NCI-H82 (cell line): ENCODE results near the gene GDPD5.

Experiments used
- DNase-seq: peaks from one replicate; lab custom pipeline; 2025; lab: John Stamatoyannopoulos, UW

The GDPD5 gene

DNA sequence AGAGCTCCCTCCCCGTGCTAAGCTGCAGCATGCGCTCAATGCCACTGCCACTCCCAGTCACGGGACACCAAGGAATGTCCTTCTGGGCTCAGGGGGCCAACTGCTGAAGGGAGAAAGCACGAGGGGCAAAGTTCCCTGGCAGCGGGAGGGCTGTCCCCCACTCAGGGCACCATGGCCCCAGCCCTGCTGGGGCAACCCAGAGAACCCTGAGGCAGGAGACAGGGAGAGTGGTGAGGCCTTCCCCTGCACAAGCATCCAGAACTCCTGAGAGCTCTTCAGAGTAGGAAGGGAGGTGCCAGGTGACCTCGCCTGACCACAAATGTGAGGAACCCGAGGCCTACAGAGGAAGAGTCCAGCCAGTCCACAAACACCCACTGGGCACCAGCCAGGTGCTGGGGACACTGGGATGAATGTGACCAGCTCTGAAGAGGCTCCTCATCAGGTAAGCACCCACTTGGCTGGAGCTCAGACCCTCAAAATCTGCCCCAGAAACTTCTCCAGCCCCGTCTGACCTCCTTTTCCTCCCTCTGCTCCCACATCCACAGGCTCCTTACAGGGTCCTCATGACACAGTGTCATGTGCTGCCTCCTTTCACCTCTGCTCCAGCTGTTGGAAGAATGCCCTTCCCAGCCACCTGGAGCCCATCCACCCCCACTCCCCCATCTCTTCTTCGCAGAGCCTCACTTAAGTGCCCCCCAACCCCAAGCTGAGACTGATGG lies 15.6 kb downstream of the GDPD5 start:
- no peak for DNase-seq

DNA sequence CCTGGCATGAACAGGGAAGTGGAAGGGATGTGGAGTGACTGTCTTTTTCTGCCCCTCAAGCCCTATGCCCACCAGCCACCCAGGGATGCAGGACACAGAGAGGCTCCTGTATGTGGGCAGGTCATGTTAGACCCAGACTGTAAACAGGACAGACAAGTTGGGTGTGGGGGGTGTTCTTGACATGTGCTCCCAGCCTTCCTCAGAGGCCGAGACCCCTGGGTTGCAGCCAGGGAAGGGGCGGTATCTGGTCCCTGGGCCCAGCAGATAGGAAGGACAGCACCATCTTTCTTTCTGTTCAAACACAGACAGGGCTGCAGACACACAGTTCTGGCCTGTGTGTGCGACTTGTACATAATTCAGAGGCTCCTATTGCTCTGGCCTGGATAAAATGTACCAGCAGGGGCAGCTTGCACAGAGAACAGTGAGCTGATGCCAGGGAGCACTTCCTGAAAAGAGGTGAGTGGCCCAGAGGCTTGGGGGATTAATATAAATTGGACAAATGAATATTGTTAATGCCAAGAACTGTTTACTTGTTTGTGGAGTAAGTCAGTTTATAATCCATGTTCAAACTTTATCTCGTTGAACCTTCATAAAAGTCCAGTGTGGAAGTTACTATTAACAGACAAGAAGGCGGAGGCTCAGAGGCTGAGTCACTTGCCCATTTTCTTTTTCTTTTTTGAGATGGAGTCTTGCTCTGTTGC lies 16.6 kb downstream of the GDPD5 start:
- no peak for DNase-seq

DNA sequence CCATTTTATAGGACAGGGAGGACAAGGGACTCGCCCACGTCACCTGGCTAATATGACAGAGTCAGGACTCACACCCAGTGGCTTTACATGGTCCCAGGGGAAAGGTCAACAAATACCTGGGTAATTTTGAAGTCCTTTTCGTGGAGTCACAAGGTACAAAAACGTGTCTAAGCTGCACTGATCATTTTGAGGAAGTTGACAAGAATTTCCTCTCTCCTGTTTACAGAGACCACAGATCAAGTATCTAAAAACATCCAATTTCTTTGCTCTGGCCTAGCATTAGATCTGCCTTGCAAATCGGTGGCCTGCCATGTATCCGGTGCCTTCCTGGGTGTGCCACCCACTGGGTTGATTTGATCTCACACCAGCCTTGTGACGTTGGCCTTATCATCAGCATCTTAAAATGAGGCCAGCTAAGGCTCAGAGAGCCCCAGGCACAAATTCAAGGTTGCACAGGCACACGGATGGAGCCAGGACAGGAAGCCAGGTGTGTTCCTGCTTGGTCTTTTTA lies 17.6 kb downstream of the GDPD5 start:
- no peak for DNase-seq

- DNase-seq: no peak
These were observed 18.2 kb downstream of the GDPD5 start for GRCh38 chr11:75507571-75507970.

DNA sequence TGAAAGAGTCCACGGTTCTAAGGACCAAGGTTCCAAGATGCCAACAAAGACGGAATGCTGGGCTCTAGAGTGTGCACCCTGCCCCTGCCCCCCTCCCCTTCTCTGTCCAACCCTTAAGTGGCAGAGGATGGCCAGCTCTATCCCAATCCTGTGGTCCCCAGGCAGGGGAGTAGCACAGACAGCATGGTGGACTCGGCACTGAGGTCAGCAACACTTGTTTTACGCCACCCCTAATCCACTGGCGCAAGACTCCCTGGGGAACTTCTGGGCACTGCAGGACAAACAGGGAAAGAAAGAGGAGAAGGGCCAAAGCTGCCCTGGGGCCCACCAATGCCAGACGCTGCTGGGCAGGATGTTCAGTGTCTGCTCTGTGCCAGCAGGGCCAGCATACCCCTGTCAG lies 18.9 kb downstream of the GDPD5 start:
- no peak for DNase-seq

GRCh38 chr11:75505916-75506692 lies 19.6 kb downstream of the GDPD5 start:
- peak; percentile 86 for DNase-seq

DNA sequence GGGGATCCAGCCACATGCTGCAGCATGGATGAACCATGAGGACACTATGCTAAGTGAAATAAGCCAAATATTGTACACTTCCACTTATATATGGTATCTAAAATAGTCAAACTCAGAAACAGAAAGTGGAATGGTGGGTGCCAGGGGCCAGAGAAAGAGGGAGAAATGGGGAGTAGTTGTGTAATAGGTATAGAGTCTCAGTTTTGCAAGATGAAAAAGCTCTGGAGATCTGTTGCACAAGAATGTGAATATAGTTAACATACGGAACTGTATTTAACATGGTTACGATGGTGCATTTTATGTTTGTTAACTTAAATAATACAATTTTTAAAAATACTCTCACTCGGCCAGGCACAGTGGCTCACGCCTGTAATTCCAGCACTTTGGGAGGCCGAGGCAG lies 21.2 kb downstream of the GDPD5 start:
- DNase-seq: no peak

GRCh38 chr11:75503531-75504099 lies 22.1 kb downstream of the GDPD5 start:
- peak; percentile 96 for DNase-seq

DNA sequence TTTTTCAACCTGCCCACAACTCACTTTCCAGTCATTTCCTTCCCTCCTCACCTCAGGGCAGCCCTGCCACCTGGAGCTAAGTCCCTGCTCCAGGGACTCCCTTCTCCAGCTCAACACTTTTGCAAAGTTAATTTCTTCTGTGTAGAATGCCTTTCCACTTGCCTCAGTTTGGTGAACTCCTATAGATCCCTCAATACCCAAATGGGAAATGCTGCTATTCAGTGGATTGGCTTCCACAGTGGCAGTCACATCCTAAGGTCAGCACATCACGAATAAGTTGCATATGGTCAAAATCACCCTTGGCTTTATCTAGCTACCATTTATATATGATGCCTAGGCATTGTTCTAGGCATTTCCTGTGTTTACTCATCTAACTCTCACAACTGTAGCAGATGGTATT lies 23.6 kb downstream of the GDPD5 start:
- no peak for DNase-seq

GRCh38 chr11:75500742-75501141 lies 25.0 kb downstream of the GDPD5 start:
- DNase-seq: no peak

DNA sequence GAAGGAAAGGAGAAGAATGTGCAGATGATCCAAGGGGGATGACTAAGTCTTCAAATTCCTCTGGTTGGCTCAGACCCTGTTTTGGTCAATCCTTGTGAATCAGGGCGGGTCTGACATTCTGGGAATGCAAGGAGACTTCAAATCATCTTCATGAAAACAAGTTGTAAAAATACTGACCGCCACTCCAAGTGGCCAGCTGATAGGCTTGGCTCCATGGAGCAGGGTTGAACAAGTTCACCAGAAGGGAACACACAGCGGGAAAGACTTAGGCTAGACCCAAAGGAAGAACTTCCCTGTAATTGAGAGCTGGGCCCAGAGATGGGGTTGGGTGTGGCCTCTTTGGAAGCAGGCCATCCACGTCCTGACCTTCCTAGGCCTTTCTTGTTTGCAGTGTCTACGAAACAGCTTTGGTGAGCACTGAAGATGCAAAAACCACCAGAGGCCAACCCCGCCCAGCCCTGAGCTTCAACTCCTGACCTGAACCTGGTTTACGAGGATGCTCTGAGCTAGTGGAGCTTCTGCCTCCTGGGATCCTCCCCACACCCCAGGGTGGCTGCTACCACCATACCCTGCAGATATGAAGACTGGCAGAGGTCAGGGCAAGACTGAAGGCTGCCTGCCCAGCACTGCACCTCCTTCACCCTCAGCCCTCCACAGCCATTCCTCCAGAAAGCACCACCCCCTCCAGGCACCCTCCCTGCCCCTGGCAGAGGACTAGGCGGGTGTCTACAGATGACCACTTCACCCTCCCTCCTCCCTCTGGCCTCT lies 26.1 kb downstream of the GDPD5 start:
- DNase-seq: no peak

- DNase-seq: no peak
These were observed 27.0 kb downstream of the GDPD5 start for GRCh38 chr11:75498556-75499255.

DNA sequence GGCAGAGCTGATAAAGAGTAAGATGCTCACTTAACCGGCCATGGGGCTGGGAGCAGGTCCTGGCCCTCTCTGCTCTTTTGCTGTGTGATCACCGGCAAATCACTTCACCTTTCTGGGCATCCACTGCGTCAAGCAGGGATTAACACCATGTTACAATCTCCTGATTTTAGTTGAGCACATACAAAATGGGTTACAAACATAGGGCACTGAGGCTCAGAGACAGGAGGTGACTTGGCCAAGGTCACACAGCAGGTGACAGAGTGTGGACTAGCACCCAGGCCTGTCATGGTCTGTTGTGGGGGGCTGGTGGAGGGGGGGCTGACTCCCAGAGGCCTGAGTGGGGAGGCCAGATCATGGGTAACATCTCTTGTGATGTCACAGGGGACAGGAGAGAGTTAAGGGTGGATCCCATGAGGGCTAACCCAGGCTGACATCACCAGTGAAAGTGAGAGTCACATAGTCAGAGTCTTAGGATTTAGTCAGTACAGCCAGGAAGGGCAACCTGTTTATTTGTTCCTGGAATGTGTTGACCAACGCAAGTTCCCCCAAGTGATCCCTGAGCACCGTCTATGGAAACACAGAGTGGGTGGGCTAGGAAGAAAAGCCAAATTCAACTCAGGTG lies 27.8 kb downstream of the GDPD5 start:
- no peak for DNase-seq

- peak; percentile 46 for DNase-seq
These were observed 29.4 kb downstream of the GDPD5 start for GRCh38 chr11:75496305-75496752.

DNA sequence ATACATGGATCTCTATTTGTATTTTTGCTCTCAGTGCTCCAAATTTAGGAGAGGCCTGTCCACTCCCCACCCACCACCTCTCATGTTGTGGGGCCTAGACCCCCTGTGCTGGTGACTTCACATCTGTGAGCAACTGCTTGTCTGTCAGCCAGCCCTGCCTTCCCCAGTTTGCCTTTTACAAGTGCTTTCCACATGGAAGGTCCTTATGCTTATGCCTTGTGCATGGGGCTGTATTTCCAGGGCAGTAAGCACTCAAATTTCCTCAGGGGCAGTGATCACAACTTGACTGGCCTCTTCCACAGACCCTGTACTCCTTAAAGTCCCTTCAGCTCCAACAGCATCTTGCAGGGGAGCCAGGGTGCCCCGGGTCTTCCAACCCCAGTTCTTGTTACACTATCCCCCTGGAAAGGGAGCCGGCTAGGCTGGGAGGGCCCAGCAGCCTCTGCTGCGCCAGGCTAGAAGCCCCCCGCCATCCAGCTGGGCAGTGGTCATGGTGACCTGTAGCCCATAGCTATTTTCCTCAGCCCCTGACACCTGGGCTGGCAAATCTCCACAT lies 29.9 kb downstream of the GDPD5 start:
- DNase-seq: no peak

DNA sequence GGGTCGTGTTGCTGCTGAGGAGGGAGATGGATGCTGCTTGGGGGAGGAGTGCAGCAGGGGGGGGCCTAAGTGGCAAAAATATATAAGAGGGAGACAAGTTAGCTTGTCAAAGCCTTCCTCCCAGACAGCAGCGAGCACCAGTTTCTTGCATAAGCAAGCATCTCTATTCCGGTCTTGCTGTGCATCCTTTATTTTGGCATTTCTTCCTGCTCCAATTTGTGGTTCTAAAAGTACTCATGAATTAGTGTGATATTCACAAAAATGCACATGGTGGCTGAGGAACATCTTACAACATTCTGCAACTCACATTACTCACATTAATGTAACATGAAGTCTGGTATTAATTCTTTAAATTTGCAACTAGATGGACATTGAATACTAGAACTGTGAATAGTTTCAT lies 32.1 kb downstream of the GDPD5 start:
- no peak for DNase-seq

- DNase-seq: peak; percentile 34
These were observed 33.4 kb downstream of the GDPD5 start for GRCh38 chr11:75492181-75492820.

- DNase-seq: no peak
These were observed 34.3 kb downstream of the GDPD5 start for GRCh38 chr11:75491465-75491864.
